CD4-positive, alpha-beta T cell treated with Interleukin-15 for 4 hours (primary cell): Measurements from ENCODE around the gene HSDL2.
"Not testable (repeated sequence)": the region's sequence is repeated elsewhere in the genome, so short reads cannot be mapped to it uniquely, and the experiment has no call there.

Experiments used
- DNase-seq: peaks from one replicate; pipeline ENCODE4 v3.0.0-alpha.2; 2020; ENCODE audit warnings: low spot score

The HSDL2 gene

GRCh38 chr9:112501287-112501686, 121.4 kb downstream of the HSDL2 start:
- no peak for DNase-seq

DNA sequence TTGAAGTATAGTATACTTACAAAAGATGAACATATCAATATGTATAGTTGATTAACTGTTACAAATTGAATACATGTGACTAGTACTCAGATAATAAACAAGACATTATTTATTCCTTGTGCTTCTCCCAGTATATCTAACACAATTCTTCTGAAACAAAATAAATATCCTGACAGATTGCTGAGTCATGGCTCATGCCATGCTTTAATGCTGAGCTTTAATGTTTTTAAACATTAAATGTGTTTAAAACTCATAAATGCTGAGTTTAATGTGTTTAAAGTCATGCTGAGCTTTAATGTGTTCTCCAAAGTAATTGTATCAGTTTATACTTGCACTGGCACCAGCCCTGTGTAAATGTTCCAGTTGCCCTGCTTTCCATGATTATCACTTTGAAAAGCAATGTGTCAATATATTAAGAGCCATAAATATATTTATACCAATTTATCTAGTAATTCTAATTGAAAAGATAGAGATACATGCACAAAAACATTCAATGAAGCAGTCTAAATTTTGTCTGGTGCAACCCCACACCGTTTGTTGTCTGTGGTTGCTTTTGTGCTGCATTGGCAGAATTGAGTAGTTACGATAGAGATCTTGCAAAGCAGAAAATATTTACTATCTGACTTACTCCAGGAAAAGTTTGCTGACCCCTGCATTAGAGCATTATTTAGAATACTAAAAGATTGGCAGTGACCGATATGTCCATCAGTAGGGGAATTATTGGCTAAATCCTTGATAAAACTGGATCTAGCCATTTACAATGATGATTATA, 122.5 kb downstream of the HSDL2 start:
- DNase-seq = no peak

GRCh38 chr9:112503170-112503569, 123.3 kb downstream of the HSDL2 start:
- DNase-seq = no peak

DNA sequence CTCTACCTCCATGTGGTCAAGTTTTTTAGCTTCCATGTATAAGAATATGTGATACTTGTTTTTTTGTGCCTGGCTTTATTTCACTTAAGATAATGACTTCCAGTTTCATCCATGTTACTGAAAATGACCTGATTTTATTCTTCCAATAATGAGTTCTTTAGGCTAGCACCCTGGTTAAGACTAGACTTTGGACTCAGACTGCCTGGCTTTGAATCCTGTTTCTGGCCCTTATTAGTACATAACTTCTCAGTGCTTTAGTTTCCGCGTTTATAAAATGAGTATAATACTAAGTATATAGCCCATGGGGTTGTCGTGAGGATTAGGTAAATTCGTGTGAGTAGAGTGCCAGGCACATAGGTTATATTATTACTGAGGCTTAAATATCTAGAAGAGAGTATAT, 125.2 kb downstream of the HSDL2 start:
- DNase-seq = no peak

DNA sequence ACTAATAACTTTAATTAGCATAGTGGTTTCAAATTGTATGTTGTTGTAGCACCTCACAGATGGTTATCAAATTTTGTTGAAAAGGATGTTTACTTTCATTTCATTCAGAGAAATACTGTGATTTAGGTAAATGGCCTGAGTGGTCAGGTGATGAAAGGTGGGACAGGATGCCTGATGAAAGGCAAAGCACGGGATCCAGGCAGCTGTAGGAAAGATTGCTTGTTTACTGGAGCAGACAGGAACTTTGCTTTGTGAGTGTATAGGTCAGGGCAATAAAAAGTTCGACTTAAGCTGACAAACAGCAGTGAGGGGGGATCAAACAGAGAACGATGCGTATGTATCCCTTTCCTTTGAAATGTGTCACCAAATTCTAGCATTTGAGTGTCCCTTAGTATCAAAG, 125.7 kb downstream of the HSDL2 start:
- no peak for DNase-seq

- no peak for DNase-seq
These were observed 126.7 kb downstream of the HSDL2 start for GRCh38 chr9:112506571-112506970.

DNA sequence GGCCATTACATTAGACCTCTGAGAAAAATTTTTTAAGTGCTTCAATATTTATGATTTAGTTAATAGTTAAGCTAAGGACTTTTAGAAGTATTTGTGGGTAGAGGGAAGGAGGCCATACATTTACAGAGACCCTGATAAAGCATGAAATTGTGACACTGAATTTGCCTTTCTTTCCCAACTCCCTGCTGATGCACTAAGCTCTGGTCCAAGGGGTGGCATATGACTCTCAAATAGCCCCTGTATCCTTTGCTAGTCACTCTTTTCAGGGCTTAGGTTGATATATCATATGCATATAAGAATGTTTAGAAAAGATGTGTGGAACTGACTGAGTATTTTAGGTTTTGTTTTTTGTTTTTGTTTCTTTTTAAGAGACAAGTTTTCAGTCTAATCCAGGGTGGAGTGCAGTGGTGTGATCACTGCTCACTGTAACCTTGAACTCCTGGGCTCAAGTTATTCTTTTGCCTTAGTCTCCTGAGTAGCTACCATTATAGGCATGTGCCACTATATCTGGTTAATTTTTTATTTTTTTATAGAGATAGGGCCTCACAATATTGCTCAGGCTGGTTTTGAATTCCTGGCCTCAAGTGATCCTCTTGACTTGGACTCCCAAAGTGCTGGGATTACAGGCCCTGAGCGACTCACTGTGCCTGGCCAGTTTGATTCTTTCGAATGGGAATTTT, 127.2 kb downstream of the HSDL2 start:
- no peak for DNase-seq

GRCh38 chr9:112508377-112508776, 128.5 kb downstream of the HSDL2 start:
- DNase-seq = no peak

DNA sequence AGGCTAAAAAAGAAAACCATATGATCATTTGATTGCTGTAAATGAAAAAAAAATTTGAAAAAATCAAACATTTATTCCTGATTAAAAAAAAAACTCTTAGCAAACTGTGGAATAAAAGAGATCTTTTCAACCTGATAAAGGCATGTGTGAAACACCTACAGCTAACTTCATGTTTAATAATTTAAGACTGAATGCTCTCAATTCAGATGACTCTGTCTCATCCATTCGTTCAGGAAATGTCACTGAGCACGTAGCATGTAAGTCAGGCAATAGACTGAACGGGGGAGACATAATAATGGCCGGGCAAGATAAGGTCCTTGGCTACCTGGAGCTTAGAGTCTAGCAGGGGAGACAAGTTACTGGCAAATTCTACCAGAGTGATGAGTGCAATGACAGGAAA, 132.5 kb downstream of the HSDL2 start:
- DNase-seq = not testable (repeated sequence)

GRCh38 chr9:112516769-112517168, 136.9 kb downstream of the HSDL2 start:
- DNase-seq = no peak

GRCh38 chr9:112520069-112520468, 140.2 kb downstream of the HSDL2 start:
- no peak for DNase-seq

DNA sequence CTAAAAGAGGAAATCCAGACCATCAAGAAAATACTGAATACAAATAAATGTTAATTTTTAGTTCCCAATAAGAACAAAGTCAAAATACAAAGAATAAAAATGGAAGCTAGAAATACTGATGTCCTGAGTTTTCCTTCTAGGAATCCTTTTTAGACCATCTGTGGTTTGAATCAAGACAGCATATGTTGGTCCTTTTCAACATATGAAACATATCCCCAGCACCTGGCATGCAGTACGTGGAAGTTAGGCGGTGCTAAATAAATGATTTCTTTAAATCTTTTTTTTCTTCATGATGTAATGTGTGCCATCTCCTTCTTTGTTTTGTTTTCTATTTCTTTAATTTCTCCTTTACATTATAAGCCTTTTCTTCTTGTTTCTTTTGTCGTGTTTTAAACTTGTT, 140.7 kb downstream of the HSDL2 start:
- no peak for DNase-seq
